ENCODE data around the gene KCP. TPM values are rescaled to one million over a fixed set of nuclear protein-coding genes. Genes with fewer than 3 reads are reported as not detected.

The KCP gene
- total RNA-seq, 1 donor from 2014 or later = 14.5 TPM

- no peak for DNase-seq (ENCODE audit: low spot score)
These were observed 51.9 kb downstream of the KCP start for GRCh38 chr7:128858380-128859231.

GRCh38 chr7:128856001-128856718 lies 54.3 kb downstream of the KCP start:
- no peak for DNase-seq (ENCODE audit: low spot score)

- no peak for DNase-seq (ENCODE audit: low spot score)
These were observed 55.0 kb downstream of the KCP start for GRCh38 chr7:128855559-128855958.

- no peak for DNase-seq (ENCODE audit: low spot score)
These were observed 56.1 kb downstream of the KCP start for GRCh38 chr7:128854396-128854795.

- DNase-seq (ENCODE audit: low spot score) = no peak
These were observed 56.7 kb downstream of the KCP start for GRCh38 chr7:128853799-128854198.

GRCh38 chr7:128852537-128853254 lies 57.8 kb downstream of the KCP start:
- no peak for DNase-seq (ENCODE audit: low spot score)

- no peak for DNase-seq (ENCODE audit: low spot score)
These were observed 60.6 kb downstream of the KCP start for GRCh38 chr7:128849804-128850490.

- no peak for DNase-seq (ENCODE audit: low spot score)
These were observed 61.4 kb downstream of the KCP start for GRCh38 chr7:128849156-128849515.

- DNase-seq (ENCODE audit: low spot score) = no peak
These were observed 62.0 kb downstream of the KCP start for GRCh38 chr7:128848289-128849155.

GRCh38 chr7:128847721-128848211 lies 62.7 kb downstream of the KCP start:
- no peak for DNase-seq (ENCODE audit: low spot score)

- DNase-seq (ENCODE audit: low spot score) = no peak
These were observed 63.6 kb downstream of the KCP start for GRCh38 chr7:128846781-128847444.

GRCh38 chr7:128845987-128846386 lies 64.5 kb downstream of the KCP start:
- DNase-seq (ENCODE audit: low spot score) = no peak

- no peak for DNase-seq (ENCODE audit: low spot score)
These were observed 65.0 kb downstream of the KCP start for GRCh38 chr7:128845475-128845874.

- DNase-seq (ENCODE audit: low spot score) = no peak
These were observed 65.7 kb downstream of the KCP start for GRCh38 chr7:128844777-128845311.

GRCh38 chr7:128843938-128844621 lies 66.4 kb downstream of the KCP start:
- DNase-seq (ENCODE audit: low spot score) = no peak

GRCh38 chr7:128842674-128843641 lies 67.6 kb downstream of the KCP start:
- DNase-seq (ENCODE audit: low spot score) = no peak

- no peak for DNase-seq (ENCODE audit: low spot score)
These were observed 68.4 kb downstream of the KCP start for GRCh38 chr7:128841921-128842673.

Measured in ureter (tissue), 1 donor.